IMR-90 (cell line): ENCODE results near the gene MYO1D. TPM values are rescaled to one million over a fixed set of nuclear protein-coding genes. Genes with fewer than 3 reads are reported as not detected.

Experiments used
- ATAC-seq: fragments of 200-7000 bp; cut with Tn5 transposase; 2 replicates; pipeline ENCODE4 v1.9.1; 2020; ENCODE audit warnings: low read depth, mild to moderate bottlenecking, moderate library complexity
- BruUV-seq: library from RNA; stranded (reverse); fragments of 400-500 nt; replicated peaks from 2 replicates; lab custom pipeline; 2021; lab: Mats Ljungman, UMichigan
- CTCF ChIA-PET: fragments of 300-600 bp; formaldehyde crosslinking; extraction: SDS; loops from one replicate; lab custom pipeline; 2021; ENCODE audit warnings: antibody characterized with exemption; lab: Yijun Ruan, JAX
- POLR2A ChIA-PET: fragments of 300-600 bp; sonication (Branson Sonifier 250); formaldehyde crosslinking; loops from one replicate; lab custom pipeline; 2022; ENCODE audit warnings: antibody characterized with exemption; ENCODE audit not compliant: unreplicated experiment; lab: Charles Lee
- DNase-seq: peaks from one replicate; pipeline ENCODE4 v3.0.0; 2013
- H2AFZ ChIP-seq: replicated peaks from 2 replicates; pipeline ENCODE3; 2013; ENCODE audit warnings: low read length, mild to moderate bottlenecking; ENCODE audit not compliant: poor library complexity
- H2AK5ac ChIP-seq: 2 replicates; pipeline ENCODE4 v1.6.1; 2013; ENCODE audit warnings: low read depth, low read length, inconsistent platforms
- H2AK9ac ChIP-seq: replicated peaks from 2 replicates; pipeline ENCODE3; 2013; ENCODE audit warnings: mild to moderate bottlenecking, low read depth, low read length, moderate library complexity; ENCODE audit not compliant: poor library complexity
- H2BK120ac ChIP-seq: 2 replicates; pipeline ENCODE4 v1.6.1; 2013; ENCODE audit warnings: low read depth, low read length, inconsistent platforms
- H2BK15ac ChIP-seq: 3 replicates; pipeline ENCODE4 v1.6.1; 2013; ENCODE audit warnings: low read depth, low read length, inconsistent platforms
- H2BK20ac ChIP-seq: 2 replicates; pipeline ENCODE4 v1.6.1; 2013; ENCODE audit warnings: low read depth, mild to moderate bottlenecking, inconsistent platforms, low read length, moderate library complexity
- H2BK5ac ChIP-seq: 2 replicates; pipeline ENCODE4 v1.6.1; 2013; ENCODE audit warnings: mild to moderate bottlenecking, low read depth, low read length, inconsistent platforms; ENCODE audit not compliant: poor library complexity, severe bottlenecking
- H3K14ac ChIP-seq: replicated peaks from 2 replicates; pipeline ENCODE4 v1.6.1; 2013; ENCODE audit warnings: low read depth, low read length, inconsistent platforms
- H3K18ac ChIP-seq: 2 replicates; pipeline ENCODE4 v1.6.1; 2013; ENCODE audit warnings: low read depth, low read length, control low read depth
- H3K23ac ChIP-seq: 2 replicates; pipeline ENCODE4 v1.6.1; 2013; ENCODE audit warnings: low read depth, low read length, inconsistent platforms
- H3K27ac ChIP-seq: 2 replicates; pipeline ENCODE4 v1.5.1; 2013; ENCODE audit warnings: mild to moderate bottlenecking, control low read depth, low read length; ENCODE audit not compliant: insufficient read depth
- H3K27me3 ChIP-seq: 2 replicates; pipeline ENCODE4 v1.6.1; 2013; ENCODE audit warnings: low read length; ENCODE audit not compliant: control insufficient read depth, insufficient read depth
- H3K36me3 ChIP-seq: 2 replicates; pipeline ENCODE4 v1.6.1; 2013; ENCODE audit warnings: low read length, mixed read lengths; ENCODE audit not compliant: control insufficient read depth, insufficient read depth
- H3K4ac ChIP-seq: 2 replicates; pipeline ENCODE4 v1.6.1; 2013; ENCODE audit warnings: low read depth, low read length, inconsistent platforms
- H3K4me1 ChIP-seq: 2 replicates; pipeline ENCODE4 v1.6.1; 2013; ENCODE audit warnings: low read length, mixed read lengths; ENCODE audit not compliant: control insufficient read depth, insufficient read depth
- H3K4me2 ChIP-seq: 2 replicates; pipeline ENCODE4 v1.6.1; 2013; ENCODE audit warnings: low read depth, mild to moderate bottlenecking, control low read depth, low read length, moderate library complexity
- H3K4me3 ChIP-seq: 2 replicates; pipeline ENCODE4 v1.5.1; 2013; ENCODE audit warnings: low read depth, mild to moderate bottlenecking, control low read depth, low read length, moderate library complexity; ENCODE audit not compliant: insufficient read depth
- H3K56ac ChIP-seq: 2 replicates; pipeline ENCODE4 v1.6.1; 2013; ENCODE audit warnings: low read length, inconsistent platforms; ENCODE audit not compliant: insufficient read depth; ENCODE audit errors: extremely low read depth
- H3K79me1 ChIP-seq, 2 experiments: 2 replicates each; pipeline ENCODE4 v1.6.1; 2013; ENCODE audit warnings: low read length in 2 of 2, inconsistent platforms in 1 of 2, low read depth in 1 of 2
- H3K9ac ChIP-seq: 2 replicates; pipeline ENCODE4 v1.6.1; 2013; ENCODE audit warnings: low read depth, low read length, control low read depth
- H3K9me1 ChIP-seq: 2 replicates; pipeline ENCODE4 v1.6.1; 2013; ENCODE audit warnings: low read length, inconsistent platforms; ENCODE audit not compliant: insufficient read depth
- H3K9me3 ChIP-seq: 2 replicates; pipeline ENCODE4 v1.6.1; 2013; ENCODE audit warnings: low read length; ENCODE audit not compliant: control insufficient read depth, insufficient read depth
- H4K20me1 ChIP-seq: 2 replicates; pipeline ENCODE4 v1.6.1; 2013; ENCODE audit warnings: low read length, inconsistent platforms; ENCODE audit not compliant: insufficient read depth
- H4K5ac ChIP-seq: 2 replicates; pipeline ENCODE4 v1.6.1; 2013; ENCODE audit warnings: mild to moderate bottlenecking, low read depth, low read length, control low read depth
- H4K8ac ChIP-seq, 2 experiments: 2 replicates each; pipeline ENCODE4 v1.6.1; 2013; ENCODE audit warnings: low read depth in 2 of 2, low read length in 2 of 2, control low read depth in 1 of 2, inconsistent platforms in 1 of 2
- H4K91ac ChIP-seq: 2 replicates; pipeline ENCODE4 v1.6.1; 2013; ENCODE audit warnings: low read depth, low read length, inconsistent platforms; ENCODE audit not compliant: insufficient read depth
- BHLHE40 ChIP-seq: fragments of 150-350 bp; IDR thresholded peaks from 2 replicates; pipeline ENCODE4 v1.6.1; 2016; ENCODE audit warnings: mild to moderate bottlenecking, low read depth, low read length
- CEBPB ChIP-seq: IDR thresholded peaks from 2 replicates; pipeline ENCODE4 v1.6.1; 2012; ENCODE audit warnings: low read depth, low read length, improper control_type of control experiment
- CHD1 ChIP-seq: IDR thresholded peaks from 2 replicates; pipeline ENCODE4 v1.6.1; 2012; ENCODE audit warnings: low read depth, low read length, improper control_type of control experiment
- FOS ChIP-seq: fragments of 150-350 bp; IDR thresholded peaks from 2 replicates; pipeline ENCODE4 v1.6.1; 2016; ENCODE audit warnings: low read depth, low read length
- MAFK ChIP-seq: IDR thresholded peaks from 2 replicates; pipeline ENCODE4 v1.6.1; 2012; ENCODE audit warnings: low read depth, low read length, improper control_type of control experiment
- MAZ ChIP-seq: IDR thresholded peaks from 2 replicates; pipeline ENCODE4 v1.6.1; 2012; ENCODE audit warnings: low read depth, mild to moderate bottlenecking, low read length, improper control_type of control experiment, moderate library complexity, borderline replicate concordance
- MXI1 ChIP-seq: IDR thresholded peaks from 2 replicates; pipeline ENCODE4 v1.6.1; 2012; ENCODE audit warnings: low read depth, mild to moderate bottlenecking, low read length, moderate library complexity, borderline replicate concordance
- NFE2L2 ChIP-seq: fragments of 150-350 bp; IDR thresholded peaks from 2 replicates; pipeline ENCODE4 v1.6.1; 2016; ENCODE audit warnings: low read depth, mild to moderate bottlenecking, low read length
- POLR2A ChIP-seq: IDR thresholded peaks from 2 replicates; pipeline ENCODE4 v1.6.1; 2012; ENCODE audit warnings: mild to moderate bottlenecking, low read depth, low read length
- RAD21 ChIP-seq: IDR thresholded peaks from 2 replicates; pipeline ENCODE4 v1.6.1; 2012; ENCODE audit warnings: low read length, improper control_type of control experiment
- RCOR1 ChIP-seq: IDR thresholded peaks from 2 replicates; pipeline ENCODE4 v1.6.1; 2012; ENCODE audit warnings: mild to moderate bottlenecking, low read length, improper control_type of control experiment; ENCODE audit not compliant: insufficient replicate concordance
- RFX5 ChIP-seq: IDR thresholded peaks from 2 replicates; pipeline ENCODE4 v1.8.0; 2012; ENCODE audit warnings: low read depth, mild to moderate bottlenecking, low read length, moderate library complexity
- SMC3 ChIP-seq: fragments of 150-350 bp; IDR thresholded peaks from 2 replicates; pipeline ENCODE4 v1.6.1; 2016; ENCODE audit warnings: low read depth, mild to moderate bottlenecking, antibody characterized with exemption, low read length, moderate library complexity
- WGBS, 2 experiments: methylation state at CpG; one replicate each; pipeline versions ENCODE4 v1.1.5 to v1.1.7; 2013; ENCODE audit warnings: missing lambda C conversion rate in 2 of 2; ENCODE audit not compliant: insufficient read length in 1 of 2; ENCODE audit errors: extremely low coverage in 2 of 2; 5-methylcytosine and 5-hydroxymethylcytosine counted together
- dilution Hi-C: fragments of 300-500 bp; cut with HindIII; formaldehyde crosslinking; loops from one replicate; pipeline ENCODE4 v1.14.3; 2018; ENCODE audit warnings: low sequenced_read_pairs; ENCODE audit not compliant: unreplicated experiment
- in situ Hi-C: fragments of 300-500 bp; cut with MboI; formaldehyde crosslinking; loops from 3 replicates; pipeline ENCODE4 v1.14.3; 2019; ENCODE audit warnings: low sequenced_read_pairs, inconsistent platforms, mixed read lengths
- intact Hi-C: fragments of 100-400 bp; cut with micrococcal nuclease; formaldehyde crosslinking; loops from 2 replicates; pipeline ENCODE4 v1.10.0; 2022
- polyA plus RNA-seq, 3 experiments: library from polyadenylated mRNA; depleted of rRNA; stranded (reverse); fragments of >200 nt; gene quantifications; 2 replicates each; pipeline ENCODE4 v1.2.3, GENCODE V29; 2012; ENCODE audit warnings: low replicate concordance in 1 of 3
- total RNA-seq: library from RNA; depleted of rRNA; stranded (reverse); fragments of >200 nt; gene quantifications from 2 replicates; pipeline ENCODE4 v1.2.3, GENCODE V29; 2012
- TF ChIP-seq, protein P1 (sequence below): conservative IDR thresholded peaks from 2 replicates; pipeline ENCODE4 v1.5.1; 2012; ENCODE audit warnings: mild to moderate bottlenecking, low read depth, low read length, improper control_type of control experiment
- TF ChIP-seq, protein P2 (sequence below): fragments of 150-350 bp; IDR thresholded peaks from 2 replicates; pipeline ENCODE4 v1.6.1; 2017; ENCODE audit warnings: mild to moderate bottlenecking, antibody characterized with exemption, low read length, low read depth
- TF ChIP-seq, protein P3 (sequence below): fragments of 150-350 bp; IDR thresholded peaks from 2 replicates; pipeline ENCODE4 v1.6.1; 2016; ENCODE audit warnings: low read depth, mild to moderate bottlenecking, low read length, moderate library complexity, borderline replicate concordance

MYO1D gene
- total and polyA plus RNA-seq, 2 of the 4 experiments (the other 2 are of a cell fraction): 0.63 to 0.90 TPM

DNA sequence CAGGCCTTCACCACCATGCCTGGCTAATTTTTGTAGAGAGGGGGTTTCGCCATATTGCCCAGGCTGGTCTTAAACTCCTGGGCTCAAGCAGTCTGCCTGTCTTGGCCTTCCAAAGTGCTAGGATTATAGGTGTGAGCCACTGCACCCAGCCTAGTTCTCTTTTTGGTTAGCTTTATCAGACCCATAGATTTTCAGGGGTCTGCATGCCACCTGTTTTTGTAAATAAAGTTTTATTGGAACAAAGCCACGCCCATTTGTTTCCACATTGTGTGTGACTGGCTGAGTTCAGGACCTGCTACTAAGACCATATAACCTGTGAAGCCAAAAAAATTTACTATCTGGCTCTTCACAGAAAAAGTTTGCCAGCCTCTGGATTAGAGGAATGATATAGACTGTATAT lies 425.0 kb downstream of the MYO1D start:
- H4K20me1 ChIP-seq: peaks cover 31% of the 10 kb centered on the region; the same call in 1 of the 2 replicates
- no peak overlapping the region for H3K4me2 ChIP-seq
- no peak overlapping the region for H3K23ac ChIP-seq
- no TSS peak for BruUV-seq
- ATAC-seq (peak; percentile 40), DNase-seq (no peak)
- peaks cover 36% of the 10 kb centered on the region for H3K36me3 ChIP-seq
- CTCF ChIA-PET: no interaction called here
- no peak overlapping the region for H4K91ac ChIP-seq
- intact Hi-C loops: no loop called here
- dilution Hi-C loops: no loop called here
- no peak overlapping the region for H4K8ac ChIP-seq
- H3K4ac ChIP-seq: no peak overlapping the region
- no peak overlapping the region for H4K5ac ChIP-seq
- H3K9ac ChIP-seq: no peak overlapping the region
- no peak overlapping the region for H2BK15ac ChIP-seq
- H2AK9ac ChIP-seq: no peak overlapping the region
- no peak overlapping the region for H3K18ac ChIP-seq
- whole genome bisulfite sequencing, 2 experiments: no CpG with 5 or more reads among the region's 2 CpGs
- no peaks in the 10 kb centered on the region for H3K27me3 ChIP-seq
- no peak overlapping the region for H2BK120ac ChIP-seq
- H2AK5ac ChIP-seq: no peak overlapping the region
- in situ Hi-C loops: no loop called here
- H3K9me3 ChIP-seq: no peaks in the 10 kb centered on the region
- no peak overlapping the region for H3K14ac ChIP-seq
- no peak overlapping the region for H2BK20ac ChIP-seq
- H2AFZ ChIP-seq: no peak overlapping the region
- POLR2A ChIA-PET: no interaction called here
- no peaks in the 10 kb centered on the region; the same call in 1 of the 2 replicates for H3K9me1 ChIP-seq
- peaks cover 34 to 41% of the 10 kb centered on the region in 2 experiments for H3K79me1 ChIP-seq
- no peak for TF ChIP-seq MAFK
- TF ChIP-seq NFE2L2: no peak
- no peak for TF ChIP-seq MAZ
- TF ChIP-seq SMC3: no peak
- TF ChIP-seq POLR2A: no peak
- TF ChIP-seq CEBPB: no peak
- TF ChIP-seq, protein P1, sequence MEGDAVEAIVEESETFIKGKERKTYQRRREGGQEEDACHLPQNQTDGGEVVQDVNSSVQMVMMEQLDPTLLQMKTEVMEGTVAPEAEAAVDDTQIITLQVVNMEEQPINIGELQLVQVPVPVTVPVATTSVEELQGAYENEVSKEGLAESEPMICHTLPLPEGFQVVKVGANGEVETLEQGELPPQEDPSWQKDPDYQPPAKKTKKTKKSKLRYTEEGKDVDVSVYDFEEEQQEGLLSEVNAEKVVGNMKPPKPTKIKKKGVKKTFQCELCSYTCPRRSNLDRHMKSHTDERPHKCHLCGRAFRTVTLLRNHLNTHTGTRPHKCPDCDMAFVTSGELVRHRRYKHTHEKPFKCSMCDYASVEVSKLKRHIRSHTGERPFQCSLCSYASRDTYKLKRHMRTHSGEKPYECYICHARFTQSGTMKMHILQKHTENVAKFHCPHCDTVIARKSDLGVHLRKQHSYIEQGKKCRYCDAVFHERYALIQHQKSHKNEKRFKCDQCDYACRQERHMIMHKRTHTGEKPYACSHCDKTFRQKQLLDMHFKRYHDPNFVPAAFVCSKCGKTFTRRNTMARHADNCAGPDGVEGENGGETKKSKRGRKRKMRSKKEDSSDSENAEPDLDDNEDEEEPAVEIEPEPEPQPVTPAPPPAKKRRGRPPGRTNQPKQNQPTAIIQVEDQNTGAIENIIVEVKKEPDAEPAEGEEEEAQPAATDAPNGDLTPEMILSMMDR: no peak
- no peak for TF ChIP-seq BHLHE40
- no peak for TF ChIP-seq RCOR1
- no peak for TF ChIP-seq MXI1
- no peak for TF ChIP-seq CHD1
- no peak for TF ChIP-seq RFX5
- TF ChIP-seq, protein P2, sequence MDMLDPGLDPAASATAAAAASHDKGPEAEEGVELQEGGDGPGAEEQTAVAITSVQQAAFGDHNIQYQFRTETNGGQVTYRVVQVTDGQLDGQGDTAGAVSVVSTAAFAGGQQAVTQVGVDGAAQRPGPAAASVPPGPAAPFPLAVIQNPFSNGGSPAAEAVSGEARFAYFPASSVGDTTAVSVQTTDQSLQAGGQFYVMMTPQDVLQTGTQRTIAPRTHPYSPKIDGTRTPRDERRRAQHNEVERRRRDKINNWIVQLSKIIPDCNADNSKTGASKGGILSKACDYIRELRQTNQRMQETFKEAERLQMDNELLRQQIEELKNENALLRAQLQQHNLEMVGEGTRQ: no peak
- no peak for TF ChIP-seq RAD21
- no peak for TF ChIP-seq FOS
- TF ChIP-seq, protein P3, sequence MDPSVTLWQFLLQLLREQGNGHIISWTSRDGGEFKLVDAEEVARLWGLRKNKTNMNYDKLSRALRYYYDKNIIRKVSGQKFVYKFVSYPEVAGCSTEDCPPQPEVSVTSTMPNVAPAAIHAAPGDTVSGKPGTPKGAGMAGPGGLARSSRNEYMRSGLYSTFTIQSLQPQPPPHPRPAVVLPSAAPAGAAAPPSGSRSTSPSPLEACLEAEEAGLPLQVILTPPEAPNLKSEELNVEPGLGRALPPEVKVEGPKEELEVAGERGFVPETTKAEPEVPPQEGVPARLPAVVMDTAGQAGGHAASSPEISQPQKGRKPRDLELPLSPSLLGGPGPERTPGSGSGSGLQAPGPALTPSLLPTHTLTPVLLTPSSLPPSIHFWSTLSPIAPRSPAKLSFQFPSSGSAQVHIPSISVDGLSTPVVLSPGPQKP: no peak
- no peak overlapping the region for H3K4me3 ChIP-seq
- H3K56ac ChIP-seq: no peak overlapping the region
- no peak overlapping the region for H2BK5ac ChIP-seq
- no peak overlapping the region for H3K27ac ChIP-seq
- peaks cover 2% of the 10 kb centered on the region; the same call in 1 of the 2 replicates for H3K4me1 ChIP-seq
